GM12801 (cell line): Measurements from ENCODE around the gene PHYHD1.

Source experiments
- CTCF ChIP-seq: IDR thresholded peaks from one replicate; pipeline ENCODE4 v1.5.1; 2011; ENCODE audit warnings: control low read depth; ENCODE audit not compliant: insufficient read length; ENCODE audit errors: extremely low read depth

PHYHD1 gene

GRCh38 chr9:128943832-128944620, 23.2 kb downstream of the PHYHD1 start:
- no peak for TF ChIP-seq CTCF

DNA sequence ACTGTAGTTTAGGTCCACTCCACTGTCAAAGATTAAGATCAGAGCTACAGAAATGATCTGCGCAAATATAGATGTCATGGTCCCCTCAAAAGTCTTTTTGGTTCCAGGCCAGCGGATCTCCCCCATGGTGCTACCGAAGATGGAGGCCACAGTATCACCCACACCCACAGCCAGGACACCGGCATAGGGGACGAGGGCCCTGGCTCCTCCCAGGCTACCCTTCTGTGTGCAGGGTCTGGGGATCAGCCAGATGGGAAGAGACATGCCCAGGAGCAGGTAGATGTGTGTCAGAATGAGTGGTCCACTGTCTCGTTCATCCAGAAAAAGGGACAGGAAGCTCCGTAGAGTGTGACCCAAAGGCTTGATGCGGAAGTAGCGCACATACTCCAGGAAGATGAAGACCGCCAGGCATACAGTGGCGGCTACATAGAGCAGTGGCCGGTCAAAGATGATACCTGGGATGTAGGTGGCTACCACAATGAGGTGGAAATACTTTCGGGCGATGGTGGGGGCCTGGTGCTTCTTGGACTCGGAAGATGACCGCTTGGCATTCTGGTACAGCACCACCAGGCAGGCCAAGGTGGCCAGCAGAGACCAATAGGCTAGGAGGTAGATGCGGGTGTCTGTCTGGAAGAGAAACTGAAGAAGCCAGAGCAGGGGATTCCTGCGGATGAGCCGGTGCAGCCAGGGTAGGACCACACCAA, 25.2 kb downstream of the PHYHD1 start:
- TF ChIP-seq CTCF: no peak

DNA sequence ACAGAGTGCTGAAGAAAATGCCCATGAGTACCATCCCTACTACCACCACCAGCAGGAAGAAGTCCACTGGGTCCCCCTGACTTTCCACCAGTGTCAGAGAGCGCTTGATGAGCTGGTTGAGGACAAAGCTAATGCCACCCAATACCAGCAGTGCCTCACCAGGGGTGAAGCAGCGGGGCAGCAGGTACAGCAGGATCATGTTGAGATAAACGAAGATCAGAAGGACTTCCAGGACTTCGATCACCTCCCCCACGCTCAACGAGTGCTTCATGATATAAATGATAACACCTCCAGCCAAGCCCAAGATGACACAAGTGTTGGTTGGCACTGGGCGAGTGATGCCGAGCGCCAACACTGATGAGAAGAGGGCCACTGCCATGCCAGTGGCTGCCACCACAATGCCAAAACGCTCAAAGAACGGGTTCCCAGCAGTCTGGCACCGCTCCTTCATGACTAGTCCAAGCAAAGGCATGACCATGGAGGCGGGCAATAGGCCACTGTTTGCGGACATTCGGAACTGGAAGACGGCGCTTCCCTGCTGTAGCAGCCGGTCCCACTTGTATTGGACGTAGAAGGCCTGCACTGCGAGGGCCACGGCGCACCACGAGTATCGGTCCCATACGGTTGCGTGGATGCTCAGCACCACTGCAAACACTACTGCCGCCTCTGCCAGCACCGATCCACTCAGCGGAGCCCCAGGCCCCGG, 25.9 kb downstream of the PHYHD1 start:
- no peak for TF ChIP-seq CTCF

DNA sequence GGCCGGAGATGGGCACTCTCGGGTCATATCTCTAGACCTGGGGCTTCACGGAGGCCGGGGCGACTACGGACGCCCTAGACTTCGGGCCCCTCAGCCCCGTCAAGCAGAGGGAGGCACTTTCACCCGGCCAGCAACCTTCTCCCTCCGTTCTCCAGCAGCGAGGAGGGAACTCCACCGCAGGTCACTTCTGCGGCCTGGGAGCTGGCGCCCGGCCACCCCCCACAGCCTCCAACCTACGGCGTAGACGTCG, 26.4 kb downstream of the PHYHD1 start:
- no peak for TF ChIP-seq CTCF

DNA sequence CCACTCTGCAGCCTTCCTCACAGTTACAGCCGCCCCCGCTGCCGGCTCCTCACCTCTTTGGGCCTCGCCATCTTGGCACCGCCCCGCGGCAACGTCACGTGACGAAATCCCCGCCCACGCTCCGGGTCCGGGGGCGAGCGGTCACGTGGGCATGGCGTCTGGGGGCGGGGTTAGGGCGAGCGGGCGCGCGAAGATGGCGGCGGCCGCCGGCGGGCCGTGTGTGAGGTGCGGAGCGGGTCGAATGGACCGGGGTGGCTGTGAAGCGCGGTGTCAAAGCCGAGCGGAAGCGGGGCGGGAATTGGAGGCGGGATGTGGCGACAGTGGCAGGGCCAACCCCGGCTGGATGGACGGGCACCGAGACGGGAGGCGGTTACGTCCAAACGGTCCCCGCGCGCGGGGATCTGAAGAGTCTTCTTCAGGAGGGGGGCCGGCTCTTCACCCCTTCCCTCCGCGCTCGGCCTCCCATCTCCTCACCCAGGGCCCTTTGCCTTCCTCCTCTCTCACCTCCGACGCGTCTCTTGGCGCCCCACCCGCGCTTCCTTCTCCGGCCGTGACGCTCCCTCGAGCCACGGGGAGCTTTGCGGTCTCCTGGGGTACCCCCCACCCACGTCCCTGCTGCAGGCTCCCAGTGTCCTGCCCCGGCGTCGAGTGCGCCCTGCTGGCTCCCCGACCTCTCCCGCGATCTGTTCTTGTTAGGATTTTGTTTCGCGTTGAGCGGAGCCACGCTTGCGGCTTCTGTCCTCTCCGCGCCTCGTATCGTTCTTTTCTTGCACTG, 26.9 kb downstream of the PHYHD1 start, which contains the start of the genes DOLK and NUP188:
DOLK (minus strand) TSS at position 77 of the 775 bp plus-strand sequence. CDS start 300 bp downstream, outside the sequence.
NUP188 (plus strand) TSS at position 173 of the 775 bp plus-strand sequence; CDS start at position 194, 21 bp downstream.
- no peak for TF ChIP-seq CTCF

DNA sequence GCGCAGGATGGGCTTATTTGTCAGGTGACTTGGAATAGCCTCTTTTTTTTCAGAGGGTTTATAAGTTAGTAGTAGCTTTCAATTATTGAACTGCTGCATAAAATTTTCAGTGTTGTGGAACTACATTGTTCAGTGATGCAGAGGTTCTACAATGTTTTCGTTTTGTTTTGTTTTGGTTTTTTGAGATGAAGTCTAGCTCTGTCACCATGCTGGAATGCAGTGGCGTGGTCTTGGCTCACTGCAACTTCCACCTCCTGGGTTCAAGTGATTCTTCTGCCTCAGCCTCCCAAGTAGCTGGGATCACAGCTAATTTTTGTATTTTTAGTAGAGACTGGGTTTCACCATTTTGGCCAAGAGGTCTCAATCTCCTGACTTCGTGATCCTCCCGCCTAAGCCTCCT, 48.7 kb downstream of the PHYHD1 start:
- no peak for TF ChIP-seq CTCF

GRCh38 chr9:128972956-128973355, 52.2 kb downstream of the PHYHD1 start:
- TF ChIP-seq CTCF: no peak
